Stomach (tissue), 4 donors: ENCODE data around the gene CCDC93.

Experiments used
- EP300 ChIP-seq: sonication (generic); formaldehyde crosslinking; IDR thresholded peaks from one replicate; pipeline ENCODE4 v1.6.1; 2017; ENCODE audit warnings: antibody characterized with exemption
- TF ChIP-seq, protein P1 (sequence below), 7 experiments: fragments of 450-650 bp in 4 of 7; fragments of 200-600 bp in 3 of 7; sonication (generic) in 3 of 7; IDR thresholded peaks; one replicate each; pipeline ENCODE4 v1.5.1; 2016 to 2019; ENCODE audit warnings: antibody characterized with exemption in 7 of 7, control low read depth in 2 of 7, mild to moderate bottlenecking in 1 of 7

DNA sequence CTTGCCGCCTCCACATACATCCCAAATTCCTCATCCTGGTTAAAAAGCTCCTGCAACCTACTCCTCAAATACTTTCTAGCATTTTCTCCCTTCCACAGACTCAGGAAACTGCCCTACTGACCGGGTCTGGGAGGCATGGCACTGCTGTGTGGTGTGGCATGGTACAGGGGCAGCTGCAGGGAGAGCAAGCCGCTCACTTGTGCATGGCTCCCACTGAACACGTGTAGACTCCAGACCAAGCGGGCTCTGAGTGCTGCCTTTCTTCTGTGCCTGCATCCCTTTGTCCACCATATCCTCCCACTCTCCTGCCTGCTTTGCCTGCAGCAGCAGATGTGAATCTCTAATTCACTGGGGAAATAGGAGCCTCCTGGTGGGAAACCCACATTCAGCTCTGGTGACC is 72.2 kb downstream of the CCDC93 start:
- TF ChIP-seq EP300 = no peak
- TF ChIP-seq, protein P1, sequence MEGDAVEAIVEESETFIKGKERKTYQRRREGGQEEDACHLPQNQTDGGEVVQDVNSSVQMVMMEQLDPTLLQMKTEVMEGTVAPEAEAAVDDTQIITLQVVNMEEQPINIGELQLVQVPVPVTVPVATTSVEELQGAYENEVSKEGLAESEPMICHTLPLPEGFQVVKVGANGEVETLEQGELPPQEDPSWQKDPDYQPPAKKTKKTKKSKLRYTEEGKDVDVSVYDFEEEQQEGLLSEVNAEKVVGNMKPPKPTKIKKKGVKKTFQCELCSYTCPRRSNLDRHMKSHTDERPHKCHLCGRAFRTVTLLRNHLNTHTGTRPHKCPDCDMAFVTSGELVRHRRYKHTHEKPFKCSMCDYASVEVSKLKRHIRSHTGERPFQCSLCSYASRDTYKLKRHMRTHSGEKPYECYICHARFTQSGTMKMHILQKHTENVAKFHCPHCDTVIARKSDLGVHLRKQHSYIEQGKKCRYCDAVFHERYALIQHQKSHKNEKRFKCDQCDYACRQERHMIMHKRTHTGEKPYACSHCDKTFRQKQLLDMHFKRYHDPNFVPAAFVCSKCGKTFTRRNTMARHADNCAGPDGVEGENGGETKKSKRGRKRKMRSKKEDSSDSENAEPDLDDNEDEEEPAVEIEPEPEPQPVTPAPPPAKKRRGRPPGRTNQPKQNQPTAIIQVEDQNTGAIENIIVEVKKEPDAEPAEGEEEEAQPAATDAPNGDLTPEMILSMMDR (IDR thresholded peaks at IDR 0.05) = no peak
